Mesenteric fat pad (tissue), 1 donor: ENCODE data around the gene DLGAP1. TPM values are rescaled to one million over a fixed set of nuclear protein-coding genes. Genes with fewer than 3 reads are reported as not detected.

Experiments used
- DNase-seq: peaks from one replicate; pipeline ENCODE4 v3.0.0-alpha.2; 2020; ENCODE audit warnings: low spot score
- total RNA-seq: library from RNA; stranded (reverse); fragmentation: NEBNext Ultra II Directional; extraction: Animal tissue kit (Norgen Biotek cat#: 25700); gene quantifications from one replicate; pipeline ENCODE4 v1.2.1, GENCODE V29; 2021
- donor health status: DM: yes; HTN: yes; CAD: no.

The DLGAP1 gene
- total RNA-seq, 1 donor from 2014 or later: 4.2 TPM

DNA sequence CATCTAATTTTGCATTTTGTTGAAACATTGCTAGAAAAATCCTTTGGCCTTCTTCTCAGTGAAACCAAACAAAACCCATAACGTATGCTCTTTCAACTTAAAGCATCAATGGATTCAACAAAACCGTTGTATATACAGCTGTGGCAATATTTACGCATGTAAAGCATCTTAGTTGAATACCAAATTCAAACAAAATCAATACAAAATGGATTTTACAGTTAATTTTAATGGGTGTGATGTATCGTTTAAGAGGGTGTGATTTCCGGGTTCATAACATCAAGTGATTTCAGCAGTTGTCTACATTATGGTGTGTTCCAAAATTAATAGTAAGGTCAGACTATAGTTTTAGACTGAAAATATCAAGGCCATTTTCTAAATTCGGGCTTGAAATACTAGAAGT is 806.9 kb downstream of the DLGAP1 start:
- no peak for DNase-seq

DNA sequence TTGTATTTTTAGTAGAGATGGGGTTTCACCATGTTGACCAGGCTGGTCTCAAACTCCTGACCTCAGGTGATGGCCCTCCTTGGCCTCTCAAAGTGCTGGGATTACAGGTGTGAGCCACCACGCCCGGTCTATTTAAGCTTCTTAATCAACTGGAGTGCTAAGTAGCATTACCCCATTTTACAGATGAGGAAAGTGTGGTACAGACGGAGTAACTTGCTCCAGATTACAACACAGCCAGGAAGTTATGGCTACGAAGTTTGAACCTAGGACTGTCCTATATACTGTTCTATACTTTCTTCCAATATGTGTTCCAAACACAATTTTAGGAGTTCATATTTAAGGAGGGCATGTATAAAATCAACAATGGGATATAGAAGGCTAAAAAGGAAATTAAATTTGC is 807.5 kb downstream of the DLGAP1 start:
- DNase-seq: no peak

DNA sequence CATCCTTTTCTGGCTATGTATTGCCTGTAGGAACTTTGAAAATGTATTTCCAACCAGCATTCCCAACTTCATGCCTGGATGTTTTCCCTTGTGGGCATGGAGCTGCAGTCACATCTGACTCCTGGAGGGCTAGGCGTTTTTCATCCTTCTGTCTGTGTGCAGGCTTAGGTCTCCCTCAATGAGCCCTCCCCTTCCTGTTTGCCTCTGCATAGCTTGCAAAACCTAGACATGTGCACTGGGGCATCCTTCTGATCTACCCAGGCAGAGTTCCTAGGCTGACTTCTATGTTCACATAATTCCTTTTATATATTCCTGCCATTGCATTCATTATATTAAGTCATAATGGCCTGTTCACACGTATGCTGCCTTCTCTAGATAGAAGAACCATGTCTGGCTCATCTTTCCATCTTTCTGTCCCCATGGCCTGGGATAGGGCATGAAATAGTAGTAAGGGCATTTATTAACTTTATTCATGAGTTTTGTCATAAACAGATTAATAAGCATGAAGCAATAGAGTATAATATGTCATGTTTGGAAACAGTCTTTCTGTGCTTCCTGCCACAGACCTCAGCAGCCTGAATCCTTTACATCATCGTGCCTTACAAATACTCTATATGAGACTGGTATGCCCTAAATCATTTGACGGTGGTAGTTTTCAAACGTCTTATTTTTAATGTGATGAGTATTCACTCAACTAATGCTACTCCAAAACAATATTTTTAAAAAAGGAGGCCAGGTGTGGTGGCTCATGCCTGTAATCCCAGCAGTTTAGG is 809.5 kb downstream of the DLGAP1 start:
- no peak for DNase-seq

DNA sequence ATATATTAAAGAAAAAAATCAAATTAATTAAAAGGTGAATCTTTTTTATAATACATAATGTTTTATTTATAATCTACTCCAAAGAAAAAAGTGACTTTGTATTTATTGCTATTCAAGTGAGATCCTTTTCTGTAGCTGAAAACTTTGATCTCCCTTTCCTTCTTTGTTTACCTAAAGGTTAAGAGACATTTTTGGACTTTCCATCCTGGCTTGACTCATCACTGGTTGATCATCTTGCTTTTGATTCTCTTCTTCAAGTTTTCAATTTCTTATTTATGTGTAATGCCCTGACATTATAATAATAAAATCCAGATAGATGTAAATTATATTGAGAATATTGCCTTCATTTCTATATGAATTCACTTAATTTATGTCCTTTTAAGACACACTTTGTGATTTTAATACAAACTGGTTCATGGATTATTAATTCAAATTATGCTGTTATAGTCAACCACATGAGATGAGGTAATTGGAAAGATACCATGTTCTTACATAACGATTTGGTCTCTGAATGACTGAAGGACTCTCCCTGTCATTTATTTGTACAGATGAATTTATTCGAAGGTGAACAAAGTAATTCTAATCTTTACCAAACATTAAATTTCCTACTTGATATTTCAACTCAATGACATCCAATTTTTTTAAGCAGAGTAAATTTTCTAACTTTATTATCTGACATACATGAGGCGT is 820.7 kb downstream of the DLGAP1 start:
- no peak for DNase-seq

DNA sequence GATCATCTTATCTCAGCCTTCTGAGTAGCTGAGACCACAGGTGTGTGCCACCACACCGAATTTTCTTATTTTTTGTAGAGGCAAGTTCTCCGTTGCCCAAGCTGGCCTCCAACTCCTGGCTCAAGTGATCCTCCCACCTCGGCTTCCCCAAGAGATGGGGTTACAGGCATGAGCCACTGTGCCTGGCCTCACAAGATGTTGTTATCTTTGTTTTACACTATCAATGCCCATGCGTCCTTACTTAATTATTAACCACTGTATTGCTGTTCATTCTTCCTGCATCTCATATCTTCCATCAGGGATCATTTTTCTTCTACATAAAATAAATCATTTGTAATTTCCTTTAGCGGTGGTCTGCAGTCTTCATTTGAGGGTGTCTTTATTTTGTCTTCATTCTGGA is 823.2 kb downstream of the DLGAP1 start:
- DNase-seq: no peak

DNA sequence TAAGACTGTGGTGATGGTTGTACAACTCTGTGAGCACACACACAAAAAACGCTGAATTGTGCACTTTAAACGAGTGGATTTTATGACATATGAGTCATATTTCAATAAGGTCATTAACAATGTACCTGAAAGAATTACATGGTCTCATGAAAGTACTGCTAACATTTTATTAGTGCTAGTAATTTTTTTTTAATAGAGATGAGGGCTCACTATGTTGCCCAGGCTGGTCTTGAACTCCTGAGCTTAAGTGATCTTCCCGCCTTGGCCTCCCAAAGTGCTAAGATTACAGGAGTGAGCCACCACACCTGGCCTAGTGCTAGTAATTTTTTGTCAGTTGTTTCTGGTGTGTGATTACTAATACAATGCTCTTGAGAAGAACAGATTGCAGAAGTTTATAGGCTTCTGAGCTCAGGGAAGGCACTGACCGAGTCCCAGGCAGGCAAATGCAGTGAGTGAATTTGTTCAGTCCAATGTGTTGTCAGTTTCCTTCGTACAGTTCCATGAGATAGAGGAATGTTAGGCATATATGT is 828.1 kb downstream of the DLGAP1 start:
- DNase-seq: no peak

DNA sequence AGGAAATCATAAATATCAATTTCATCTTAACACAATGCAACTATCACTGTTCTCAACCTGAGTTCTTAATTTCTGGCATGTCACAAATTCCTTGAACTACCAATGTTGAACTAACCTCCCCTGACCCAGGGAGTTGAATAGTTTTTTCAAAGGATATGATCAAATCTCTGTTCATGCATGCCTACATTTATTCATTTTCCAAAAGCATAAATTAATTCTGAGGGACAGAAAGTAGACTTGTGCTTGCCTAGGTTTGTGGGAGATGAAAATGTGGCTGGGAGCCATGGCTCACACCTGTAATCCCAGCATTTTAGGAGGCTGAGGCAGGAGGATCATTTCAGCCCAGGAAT is 829.4 kb downstream of the DLGAP1 start:
- no peak for DNase-seq

DNA sequence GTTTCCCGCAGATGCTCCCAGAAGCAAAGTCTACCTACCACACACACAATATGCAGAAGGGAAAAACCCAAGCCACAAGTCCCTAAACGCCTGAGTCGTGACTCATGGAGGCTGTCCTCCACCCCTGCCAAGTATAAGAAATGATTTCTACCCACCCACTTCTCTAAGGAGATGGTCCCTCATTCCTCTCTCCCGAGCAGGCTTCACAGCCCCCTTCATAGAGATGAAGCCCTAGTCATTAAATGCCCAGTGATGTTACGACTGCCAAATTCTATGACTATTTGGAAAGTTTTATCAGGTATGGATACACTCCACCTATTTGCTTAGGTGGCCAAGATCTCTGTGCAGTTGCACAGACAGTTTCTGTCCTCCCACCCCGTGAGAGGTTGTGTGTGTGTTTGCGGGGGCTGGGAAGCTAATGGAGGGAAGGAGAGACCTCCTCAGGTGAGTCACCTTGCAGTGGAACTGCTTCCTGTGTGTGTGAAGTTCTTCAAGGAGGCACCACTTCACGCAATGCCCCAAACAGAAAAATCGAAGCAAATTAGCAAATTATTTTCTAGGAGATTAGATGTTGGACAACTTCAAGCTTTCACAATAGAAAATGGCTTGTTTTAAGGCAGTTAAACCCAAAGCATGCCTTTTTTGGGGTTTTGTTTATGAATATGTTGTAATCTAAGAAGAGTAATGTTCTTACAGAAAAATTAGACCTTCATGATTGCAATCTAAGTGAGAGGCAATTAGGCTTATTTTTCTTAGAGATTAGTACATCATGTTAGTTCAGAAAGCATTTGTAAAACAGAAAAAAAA is 830.0 kb downstream of the DLGAP1 start:
- no peak for DNase-seq

DNA sequence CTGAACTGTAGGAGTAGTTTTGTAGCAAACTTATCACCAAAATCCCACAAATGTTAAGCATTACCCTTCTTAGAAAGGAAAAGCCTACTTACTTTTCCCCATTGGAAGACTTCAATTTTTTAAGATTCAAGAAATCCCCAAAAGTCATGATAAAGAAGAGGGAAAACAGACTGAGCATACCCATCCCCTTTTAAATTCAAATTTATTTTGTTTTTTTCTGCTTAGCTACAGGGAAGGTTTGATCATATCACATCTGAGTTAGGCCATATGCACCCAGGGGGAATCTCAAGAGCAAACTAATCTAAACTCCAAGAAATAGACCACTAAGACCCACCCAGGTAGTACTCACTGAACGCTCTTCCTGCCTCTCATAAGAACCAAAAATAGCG is 830.6 kb downstream of the DLGAP1 start:
- DNase-seq: no peak

DNA sequence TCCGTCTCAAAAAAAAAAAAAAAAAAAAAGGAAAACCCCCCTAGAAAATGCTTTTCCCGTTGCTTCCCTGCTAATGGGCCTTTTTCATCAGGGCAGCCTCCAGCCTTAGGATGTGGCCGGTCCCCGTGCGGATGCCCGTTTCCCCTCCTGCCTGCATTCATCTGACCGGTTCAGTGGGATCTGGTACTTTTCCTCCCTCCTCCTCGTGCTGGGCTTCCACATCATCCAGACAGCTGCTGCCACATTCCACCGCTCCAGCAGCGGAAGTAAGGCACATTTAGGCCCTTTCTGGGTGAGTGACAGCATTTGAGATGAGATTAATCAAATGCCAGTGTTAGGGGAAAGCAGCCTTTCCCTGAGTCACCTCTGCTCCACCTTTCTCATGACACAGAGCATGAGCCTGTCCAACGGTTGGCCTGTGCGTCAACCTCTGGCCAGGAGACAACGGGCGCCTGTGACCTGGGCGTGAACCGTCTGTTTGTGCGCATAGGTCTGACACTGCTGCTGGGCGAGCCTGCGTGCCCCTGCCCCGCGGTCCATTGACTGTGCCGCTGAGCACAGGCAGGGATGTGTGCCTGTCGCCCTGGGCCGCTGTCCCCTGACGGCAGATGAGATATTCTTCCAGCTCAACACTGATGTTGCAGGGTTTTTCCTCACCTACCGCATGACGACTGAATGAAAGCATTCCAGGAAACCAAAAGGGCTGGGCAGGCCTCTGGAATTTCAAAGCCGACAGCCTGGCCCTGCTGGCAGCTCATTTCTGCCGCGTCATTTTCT is 831.1 kb downstream of the DLGAP1 start:
- DNase-seq: peak; percentile 92

DNA sequence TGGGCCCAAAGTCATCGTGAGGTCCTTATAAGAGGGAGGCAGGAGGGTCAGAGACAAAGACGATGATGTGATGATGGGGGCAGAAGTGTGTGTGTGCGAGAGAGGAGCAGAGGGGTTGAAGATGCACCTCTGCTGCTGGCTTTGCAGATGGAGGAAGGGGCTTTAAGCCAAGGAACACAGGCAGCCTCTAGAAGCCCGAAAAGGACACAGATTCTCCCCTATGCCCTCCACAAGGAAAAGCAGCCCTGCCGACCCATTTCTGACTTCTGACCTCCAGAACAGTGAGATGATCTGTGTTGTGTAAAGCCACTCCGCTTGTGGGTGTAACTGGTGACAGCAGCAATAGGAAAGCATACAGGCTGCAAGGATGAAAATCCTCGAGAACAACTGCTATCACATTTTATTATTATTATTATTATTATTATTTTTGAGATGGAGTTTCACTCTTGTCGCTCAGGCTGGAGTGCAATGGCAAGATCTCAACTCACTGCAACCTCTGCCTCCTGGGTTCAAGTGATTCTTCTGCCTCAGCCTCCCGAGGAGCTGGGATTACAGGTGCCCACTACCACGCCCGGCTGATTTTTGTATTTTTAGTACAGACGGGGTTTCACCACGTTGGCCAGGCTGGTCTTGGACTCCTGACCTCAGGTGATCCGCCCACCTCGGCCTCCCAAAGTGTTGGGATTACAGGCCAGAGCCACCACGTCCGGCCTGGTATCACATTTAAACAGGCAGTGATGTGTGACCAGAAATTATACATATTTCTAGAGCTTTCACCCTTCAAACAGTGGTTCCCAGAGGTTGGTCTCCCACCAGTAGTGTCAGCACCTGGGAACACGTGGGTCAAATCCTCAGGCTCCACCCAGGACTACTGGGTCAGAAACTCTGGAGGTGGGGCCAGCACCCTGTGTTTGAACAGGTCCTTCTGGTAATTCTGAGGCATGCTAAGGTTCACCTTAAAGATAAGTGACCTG is 834.7 kb downstream of the DLGAP1 start:
- DNase-seq: no peak

DNA sequence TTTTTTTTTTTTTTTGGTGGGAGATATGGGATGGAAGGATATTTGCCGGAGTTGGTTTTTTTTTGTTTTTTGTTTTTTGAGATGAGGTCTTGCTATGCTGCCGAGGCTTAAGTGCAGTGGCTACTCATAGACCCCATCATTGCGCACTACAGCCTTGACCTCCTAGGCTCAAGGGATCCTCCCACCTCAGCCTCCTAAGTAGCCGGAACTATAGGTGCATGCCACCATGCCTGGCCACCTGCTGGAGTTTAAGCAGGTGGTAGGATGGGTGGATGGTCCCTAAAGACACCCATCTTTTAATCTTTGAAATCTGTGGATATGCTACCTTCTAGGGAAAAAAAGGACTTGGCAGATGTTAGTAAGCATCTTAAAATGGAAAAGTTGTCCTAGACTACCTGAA is 835.4 kb downstream of the DLGAP1 start:
- DNase-seq: no peak

DNA sequence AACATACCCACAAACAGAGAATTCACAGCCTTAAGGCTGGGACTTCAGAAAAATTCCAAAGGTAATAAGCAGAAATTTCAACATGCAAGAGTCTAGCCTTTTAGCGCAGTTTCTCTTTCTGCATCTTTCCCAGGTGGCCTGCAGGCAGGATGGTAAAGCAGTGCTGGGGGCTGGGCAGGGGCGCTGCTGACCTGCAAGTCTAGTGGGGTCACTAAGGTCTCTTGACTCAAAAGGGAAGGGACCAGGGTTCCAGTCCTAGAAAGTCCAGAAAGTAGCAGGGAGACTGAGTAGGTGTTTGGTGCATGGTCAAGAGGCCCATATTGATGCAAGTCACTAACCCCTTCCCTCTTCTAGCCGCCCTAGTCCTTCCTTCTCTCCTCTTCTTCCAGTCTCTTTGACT is 835.9 kb downstream of the DLGAP1 start:
- DNase-seq: no peak

DNA sequence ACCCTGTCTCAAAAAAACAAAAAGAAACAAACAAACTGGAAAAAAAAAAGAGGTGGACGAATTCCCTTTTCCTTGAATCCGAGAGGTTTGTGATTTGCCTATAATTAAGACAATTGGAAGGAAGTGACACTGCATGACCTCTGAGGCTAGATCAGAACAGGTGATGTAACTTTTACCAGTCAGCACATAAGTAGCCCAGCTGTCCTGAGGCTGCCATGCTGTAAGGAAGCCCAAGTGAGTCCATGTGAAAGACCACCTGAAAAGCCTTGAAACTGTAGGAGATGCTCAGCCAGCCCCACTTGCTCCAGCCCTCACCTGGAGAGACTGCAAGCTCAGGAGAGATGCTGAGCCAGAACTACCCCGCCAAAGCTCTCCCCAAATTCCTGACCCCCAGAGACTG is 838.4 kb downstream of the DLGAP1 start:
- DNase-seq: no peak

DNA sequence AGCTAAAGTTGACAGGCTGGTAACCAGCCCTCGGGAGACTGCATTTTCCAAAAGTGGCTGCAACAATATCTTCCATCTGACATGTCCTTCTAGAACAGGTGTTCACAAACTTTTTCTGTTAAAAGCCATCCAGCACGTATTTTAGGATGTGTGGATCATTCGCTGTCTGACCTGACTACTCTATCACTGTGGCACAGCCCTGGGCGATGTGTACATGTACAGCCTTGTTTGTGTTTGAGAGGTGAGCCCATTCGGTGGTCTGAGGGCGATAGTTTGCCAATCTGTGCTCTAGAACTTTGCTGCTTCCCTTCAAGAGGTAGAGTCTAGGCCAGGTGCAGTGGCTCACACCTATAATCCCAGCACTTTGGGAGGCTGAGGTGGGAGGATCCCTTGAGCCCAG is 839.0 kb downstream of the DLGAP1 start:
- no peak for DNase-seq

DNA sequence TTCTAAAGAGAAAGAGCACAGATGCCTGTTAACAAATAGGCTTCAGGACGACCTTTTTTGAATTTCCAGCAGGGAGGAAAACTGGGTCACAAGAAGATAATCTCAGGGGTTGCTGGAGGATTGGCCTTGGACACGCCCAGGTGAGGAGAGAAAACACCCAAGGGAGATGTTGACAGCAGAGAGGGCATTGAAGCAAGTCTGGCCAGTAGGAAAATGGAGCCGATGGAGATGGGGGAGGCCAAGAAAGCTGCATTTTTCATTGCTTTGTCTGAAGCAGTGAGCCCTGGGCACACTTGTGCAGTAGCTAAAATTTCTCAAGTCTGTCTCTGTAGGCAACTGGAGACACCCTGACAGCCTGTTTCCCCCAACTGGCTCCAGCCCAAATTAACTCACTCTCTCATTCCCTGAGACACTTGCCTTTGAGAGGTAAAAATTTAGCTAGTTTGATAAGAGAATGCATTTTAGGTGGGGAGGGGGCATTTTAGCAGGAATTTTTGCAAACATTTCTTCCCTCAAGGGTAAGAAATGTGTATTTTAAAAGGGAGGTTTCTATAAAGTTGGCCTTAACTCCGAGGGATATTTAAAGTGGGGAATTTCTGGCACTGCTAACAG is 839.6 kb downstream of the DLGAP1 start:
- no peak for DNase-seq

DNA sequence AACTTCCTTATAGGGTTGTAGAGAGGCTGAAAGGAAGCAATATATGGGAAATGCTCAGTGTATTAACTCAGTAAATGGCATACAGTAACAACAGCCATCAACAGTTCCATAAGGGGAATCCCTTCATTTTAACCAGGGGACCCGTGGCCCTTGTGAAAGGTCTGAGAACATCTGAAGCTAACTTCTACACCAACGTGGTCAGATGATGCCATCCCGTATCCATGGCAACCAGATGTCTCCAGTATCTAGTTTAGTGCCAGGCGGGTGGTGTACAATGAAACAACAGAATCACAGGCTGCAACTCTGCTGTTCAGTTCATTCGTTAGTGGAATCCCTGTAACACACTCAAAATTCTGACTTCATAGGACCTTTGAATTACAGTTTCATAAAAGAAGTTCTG is 842.8 kb downstream of the DLGAP1 start:
- DNase-seq: no peak

DNA sequence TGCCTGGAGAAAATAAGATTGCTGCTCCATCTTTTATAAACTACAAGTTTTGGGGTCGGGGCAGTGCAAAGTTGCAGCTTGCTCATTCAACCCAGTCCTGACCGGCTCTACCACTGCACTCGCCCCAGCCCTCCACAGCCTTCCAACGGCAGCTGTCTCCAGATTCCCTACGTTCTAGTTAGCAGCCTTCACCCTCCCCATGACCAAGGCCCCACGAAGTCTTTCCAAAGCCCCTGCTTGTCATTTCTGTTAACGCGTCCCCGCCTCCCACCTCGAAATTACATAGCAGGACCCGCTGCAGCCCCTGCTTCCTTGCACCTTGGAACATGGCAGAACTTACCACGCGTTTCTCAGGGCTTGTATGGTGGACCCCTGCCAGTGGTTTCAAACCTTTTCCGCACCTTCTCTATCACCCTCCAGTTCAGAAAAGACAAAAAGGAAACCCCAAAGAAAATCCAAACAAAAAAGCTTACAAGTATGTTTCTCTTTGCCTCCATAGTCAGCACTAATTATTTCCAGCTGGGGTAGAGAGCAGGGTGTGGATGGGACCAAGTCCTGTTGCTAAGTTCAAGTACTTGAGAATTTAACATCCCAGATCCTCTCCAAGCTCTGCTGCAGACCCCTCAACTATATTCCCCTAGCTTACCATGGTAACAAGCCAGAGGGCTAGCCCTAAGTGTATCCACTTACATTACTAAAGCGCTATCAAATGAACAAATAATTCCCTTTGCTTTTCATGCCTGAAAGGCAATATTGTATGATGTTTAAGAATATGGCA is 843.6 kb downstream of the DLGAP1 start:
- no peak for DNase-seq

DNA sequence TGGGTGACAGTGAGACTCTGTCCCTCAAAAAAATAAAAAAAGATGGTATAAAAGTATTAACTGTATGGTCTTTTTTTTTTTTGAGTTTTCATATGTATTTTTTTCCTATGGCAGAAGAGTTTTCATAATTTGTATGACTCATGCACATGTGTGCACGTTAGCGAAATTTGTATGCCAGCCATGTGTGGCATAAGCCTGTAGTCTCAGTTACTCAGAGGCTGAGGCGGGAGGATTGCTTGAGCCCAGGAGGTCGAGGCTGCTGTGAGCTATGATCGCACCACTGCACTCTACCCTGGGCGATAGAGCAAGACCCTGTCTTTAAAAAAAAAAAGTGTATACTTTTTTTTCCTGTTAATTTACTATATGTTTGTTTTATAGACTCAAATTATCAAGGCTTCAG is 844.3 kb downstream of the DLGAP1 start:
- no peak for DNase-seq
